ENCODE measurements around the gene FHOD1. TPM values are rescaled to one million over a fixed set of nuclear protein-coding genes. Genes with fewer than 3 reads are reported as not detected.
A peak's percentile ranks its signal among the peaks of the same experiment; 100 is the strongest.

Gene FHOD1
- total and polyA plus RNA-seq, 2 of the 13 experiments (the other 11 are each of a cell fraction or from before 2014, with no cell fraction given): 20.0 to 20.8 TPM

GRCh38 chr16:67191995-67192681, 55.1 kb downstream of the FHOD1 start, which contains the start of gene E2F4 (continued):
- no peak for TF ChIP-seq ZBTB37 (CRISPR knock-in tag; IDR thresholded peaks at IDR 0.05)
- TF ChIP-seq, protein P1, sequence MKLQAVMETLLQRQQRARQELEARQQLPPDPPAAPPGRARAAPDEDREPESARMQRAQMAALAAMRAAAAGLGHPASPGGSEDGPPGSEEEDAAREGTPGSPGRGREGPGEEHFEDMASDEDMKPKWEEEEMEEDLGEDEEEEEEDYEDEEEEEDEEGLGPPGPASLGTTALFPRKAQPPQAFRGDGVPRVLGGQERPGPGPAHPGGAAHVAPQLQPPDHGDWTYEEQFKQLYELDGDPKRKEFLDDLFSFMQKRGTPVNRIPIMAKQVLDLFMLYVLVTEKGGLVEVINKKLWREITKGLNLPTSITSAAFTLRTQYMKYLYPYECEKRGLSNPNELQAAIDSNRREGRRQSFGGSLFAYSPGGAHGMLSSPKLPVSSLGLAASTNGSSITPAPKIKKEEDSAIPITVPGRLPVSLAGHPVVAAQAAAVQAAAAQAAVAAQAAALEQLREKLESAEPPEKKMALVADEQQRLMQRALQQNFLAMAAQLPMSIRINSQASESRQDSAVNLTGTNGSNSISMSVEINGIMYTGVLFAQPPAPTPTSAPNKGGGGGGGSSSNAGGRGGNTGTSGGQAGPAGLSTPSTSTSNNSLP (IDR thresholded peaks at IDR 0.05; ENCODE audit: low read depth, low read length): no peak
- peak; percentile 66 for TF ChIP-seq ZBTB14 (CRISPR knock-in tag; IDR thresholded peaks at IDR 0.05)
- TF ChIP-seq ZGPAT (CRISPR knock-in tag; IDR thresholded peaks at IDR 0.05): peak; percentile 73
- TF ChIP-seq SOX13 (IDR thresholded peaks at IDR 0.05): no peak
- peak in 1 of 2 experiments; percentile 56; a peak in 2 of 4 replicates for TF ChIP-seq SOX13 (CRISPR knock-in tag; conservative IDR thresholded peaks at IDR 0.05 in 1 of 2, IDR thresholded peaks at IDR 0.05 in 1 of 2)
- peak; percentile 41; the same call in 1 of the 2 replicates for TF ChIP-seq ZBTB20 (CRISPR knock-in tag; IDR thresholded peaks at IDR 0.05; ENCODE audit: borderline replicate concordance, low read depth)
- TF ChIP-seq SATB2 (CRISPR knock-in tag; IDR thresholded peaks at IDR 0.05): 0 out of 2 replicates have a peak, but pooled peaks have one; percentile 26
- peak; percentile 77 for TF ChIP-seq ZNF121 (CRISPR knock-in tag; IDR thresholded peaks at IDR 0.05)
- TF ChIP-seq, protein P2, sequence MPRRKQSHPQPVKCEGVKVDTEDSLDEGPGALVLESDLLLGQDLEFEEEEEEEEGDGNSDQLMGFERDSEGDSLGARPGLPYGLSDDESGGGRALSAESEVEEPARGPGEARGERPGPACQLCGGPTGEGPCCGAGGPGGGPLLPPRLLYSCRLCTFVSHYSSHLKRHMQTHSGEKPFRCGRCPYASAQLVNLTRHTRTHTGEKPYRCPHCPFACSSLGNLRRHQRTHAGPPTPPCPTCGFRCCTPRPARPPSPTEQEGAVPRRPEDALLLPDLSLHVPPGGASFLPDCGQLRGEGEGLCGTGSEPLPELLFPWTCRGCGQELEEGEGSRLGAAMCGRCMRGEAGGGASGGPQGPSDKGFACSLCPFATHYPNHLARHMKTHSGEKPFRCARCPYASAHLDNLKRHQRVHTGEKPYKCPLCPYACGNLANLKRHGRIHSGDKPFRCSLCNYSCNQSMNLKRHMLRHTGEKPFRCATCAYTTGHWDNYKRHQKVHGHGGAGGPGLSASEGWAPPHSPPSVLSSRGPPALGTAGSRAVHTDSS (CRISPR knock-in tag; conservative IDR thresholded peaks at IDR 0.05): no peak; the same call in 1 of the 2 replicates
- TF ChIP-seq, protein P3, sequence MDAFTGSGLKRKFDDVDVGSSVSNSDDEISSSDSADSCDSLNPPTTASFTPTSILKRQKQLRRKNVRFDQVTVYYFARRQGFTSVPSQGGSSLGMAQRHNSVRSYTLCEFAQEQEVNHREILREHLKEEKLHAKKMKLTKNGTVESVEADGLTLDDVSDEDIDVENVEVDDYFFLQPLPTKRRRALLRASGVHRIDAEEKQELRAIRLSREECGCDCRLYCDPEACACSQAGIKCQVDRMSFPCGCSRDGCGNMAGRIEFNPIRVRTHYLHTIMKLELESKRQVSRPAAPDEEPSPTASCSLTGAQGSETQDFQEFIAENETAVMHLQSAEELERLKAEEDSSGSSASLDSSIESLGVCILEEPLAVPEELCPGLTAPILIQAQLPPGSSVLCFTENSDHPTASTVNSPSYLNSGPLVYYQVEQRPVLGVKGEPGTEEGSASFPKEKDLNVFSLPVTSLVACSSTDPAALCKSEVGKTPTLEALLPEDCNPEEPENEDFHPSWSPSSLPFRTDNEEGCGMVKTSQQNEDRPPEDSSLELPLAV (CRISPR knock-in tag; conservative IDR thresholded peaks at IDR 0.05; ENCODE audit: low read depth): no peak; the same call in 1 of the 2 replicates
- peak; percentile 74; the same call in 1 of the 2 replicates for TF ChIP-seq MEF2D (CRISPR knock-in tag; IDR thresholded peaks at IDR 0.05)
- peak; percentile 85; the same call in 1 of the 2 replicates for TF ChIP-seq DNMT1 (CRISPR knock-in tag; IDR thresholded peaks at IDR 0.05)
- TF ChIP-seq ZNF510 (CRISPR knock-in tag; IDR thresholded peaks at IDR 0.05; ENCODE audit: low read depth): no peak
- TF ChIP-seq KLF12 (CRISPR knock-in tag; IDR thresholded peaks at IDR 0.05; ENCODE audit: borderline replicate concordance): peak; percentile 85; the same call in 1 of the 2 replicates
- TF ChIP-seq ZFP91 (CRISPR knock-in tag; IDR thresholded peaks at IDR 0.05; ENCODE audit: borderline replicate concordance): peak; percentile 44; the same call in 1 of the 2 replicates
- peak; percentile 88 for TF ChIP-seq ZNF225 (CRISPR knock-in tag; IDR thresholded peaks at IDR 0.05)
